Measurements from ENCODE around the gene H2AZ1. TPM values are rescaled to one million over a fixed set of nuclear protein-coding genes. Genes with fewer than 3 reads are reported as not detected.

The H2AZ1 gene
- total RNA-seq, 1 donor from 2014 or later: 198 TPM

- TF ChIP-seq CTCF (IDR thresholded peaks at IDR 0.05): no peak
- Mint-ChIP-seq H3K4me1 (ENCODE audit: low read depth) (peaks cover 11% of the 10 kb centered on the region), H3K27ac (ENCODE audit: unreplicated experiment) (no peak overlapping the region), H3K9me3 (ENCODE audit: low read depth) (peaks cover 6% of the 10 kb centered on the region), H3K36me3 (ENCODE audit: low read depth) (no peaks in the 10 kb centered on the region), H3K4me3 (ENCODE audit: unreplicated experiment) (no peak overlapping the region), H3K27me3 (ENCODE audit: low read depth) (no peaks in the 10 kb centered on the region)
- no peak for DNase-seq (ENCODE audit: low spot score)
Measured at GRCh38 chr4:99983289-99983943, 33.3 kb upstream of the H2AZ1 start.

GRCh38 chr4:99979872-99980271, 29.8 kb upstream of the H2AZ1 start:
- H3K4me1 Mint-ChIP-seq (ENCODE audit: low read depth): peaks cover 11% of the 10 kb centered on the region
- peaks cover 7% of the 10 kb centered on the region for H3K9me3 Mint-ChIP-seq (ENCODE audit: low read depth)
- H3K4me3 Mint-ChIP-seq (ENCODE audit: unreplicated experiment): no peak overlapping the region
- DNase-seq (ENCODE audit: low spot score): no peak
- no peak for TF ChIP-seq CTCF (IDR thresholded peaks at IDR 0.05)
- H3K27ac Mint-ChIP-seq (ENCODE audit: unreplicated experiment): no peak overlapping the region
- H3K27me3 Mint-ChIP-seq (ENCODE audit: low read depth): no peaks in the 10 kb centered on the region
- H3K36me3 Mint-ChIP-seq (ENCODE audit: low read depth): peaks cover 2% of the 10 kb centered on the region

- peaks cover 11% of the 10 kb centered on the region for H3K4me1 Mint-ChIP-seq (ENCODE audit: low read depth)
- TF ChIP-seq CTCF (IDR thresholded peaks at IDR 0.05): no peak
- H3K36me3 Mint-ChIP-seq (ENCODE audit: low read depth): peaks cover 6% of the 10 kb centered on the region
- H3K4me3 Mint-ChIP-seq (ENCODE audit: unreplicated experiment): no peak overlapping the region
- H3K27me3 Mint-ChIP-seq (ENCODE audit: low read depth): no peaks in the 10 kb centered on the region
- no peak for DNase-seq (ENCODE audit: low spot score)
- H3K27ac Mint-ChIP-seq (ENCODE audit: unreplicated experiment): no peak overlapping the region
- H3K9me3 Mint-ChIP-seq (ENCODE audit: low read depth): peaks cover 9% of the 10 kb centered on the region
Measured at GRCh38 chr4:99971453-99972111, 21.5 kb upstream of the H2AZ1 start.

- TF ChIP-seq CTCF (IDR thresholded peaks at IDR 0.05): no peak
- no peak for DNase-seq (ENCODE audit: low spot score)
- peaks cover 11% of the 10 kb centered on the region for H3K4me1 Mint-ChIP-seq (ENCODE audit: low read depth)
- peak overlapping the region; percentile 10 for H3K27ac Mint-ChIP-seq (ENCODE audit: unreplicated experiment)
- H3K27me3 Mint-ChIP-seq (ENCODE audit: low read depth): no peaks in the 10 kb centered on the region
- no peaks in the 10 kb centered on the region for H3K9me3 Mint-ChIP-seq (ENCODE audit: low read depth)
- H3K4me3 Mint-ChIP-seq (ENCODE audit: unreplicated experiment): no peak overlapping the region
- H3K36me3 Mint-ChIP-seq (ENCODE audit: low read depth): peaks cover 2% of the 10 kb centered on the region
Measured at GRCh38 chr4:99968330-99968729, 18.3 kb upstream of the H2AZ1 start.

- no peak for DNase-seq (ENCODE audit: low spot score)
- H3K9me3 Mint-ChIP-seq (ENCODE audit: low read depth): no peaks in the 10 kb centered on the region
- no peaks in the 10 kb centered on the region for H3K36me3 Mint-ChIP-seq (ENCODE audit: low read depth)
- no peak for TF ChIP-seq CTCF (IDR thresholded peaks at IDR 0.05)
- no peak overlapping the region for H3K27ac Mint-ChIP-seq (ENCODE audit: unreplicated experiment)
- H3K4me3 Mint-ChIP-seq (ENCODE audit: unreplicated experiment): no peak overlapping the region
- no peaks in the 10 kb centered on the region for H3K27me3 Mint-ChIP-seq (ENCODE audit: low read depth)
- peaks cover 11% of the 10 kb centered on the region for H3K4me1 Mint-ChIP-seq (ENCODE audit: low read depth)
Measured at GRCh38 chr4:99966692-99967091, 16.6 kb upstream of the H2AZ1 start.
